Lower leg skin (tissue), 4 donors: Measurements from ENCODE around the gene NIPSNAP3A. TPM values are rescaled to one million over a fixed set of nuclear protein-coding genes. Genes with fewer than 3 reads are reported as not detected.
"Not testable (repeated sequence)": the region's sequence is repeated elsewhere in the genome, so short reads cannot be mapped to it uniquely, and the experiment has no call there.

Experiments used
- DNase-seq, 2 donors: peaks; one replicate each; pipeline ENCODE4 v3.0.0-alpha.2; 2019; ENCODE audit warnings: low spot score in 2 of 2
- H3K4me3 ChIP-seq: fragments of 200-600 bp; sonication (generic); 2 replicates; pipeline ENCODE4 v1.5.1; 2017; ENCODE audit warnings: mild to moderate bottlenecking, low read depth; ENCODE audit not compliant: poor library complexity, severe bottlenecking
- CTCF ChIP-seq, 3 donors: fragments of 450-650 bp; IDR thresholded peaks; one replicate each; pipeline ENCODE4 v1.5.1; 2016; ENCODE audit warnings: antibody characterized with exemption in 3 of 3, mild to moderate bottlenecking in 3 of 3, moderate library complexity in 2 of 3
- POLR2A ChIP-seq, 2 donors: fragments of 450-650 bp; IDR thresholded peaks; one replicate each; pipeline ENCODE4 v1.6.1; 2016 to 2017; ENCODE audit warnings: antibody characterized with exemption in 2 of 2, mild to moderate bottlenecking in 1 of 2, moderate library complexity in 1 of 2
- WGBS, 2 donors: methylation state at CpG; one replicate each; pipeline ENCODE4 v1.1.5; 2018; 5-methylcytosine and 5-hydroxymethylcytosine counted together
- intact Hi-C: fragments of 100-400 bp; cut with DNase I; formaldehyde crosslinking; loops from one replicate; pipeline ENCODE4 v1.15.0; 2023; ENCODE audit warnings: low total_unique reads
- total RNA-seq, 4 donors: library from RNA; depleted of rRNA; stranded (reverse); fragments of >200 nt; gene quantifications; one replicate each; pipeline ENCODE4 v1.1.0, GENCODE V29; 2016

NIPSNAP3A gene
- total RNA-seq, result 10 to 100 TPM; 22.0 to 30.1 (median 26.0) TPM

GRCh38 chr9:104747565-104748358 is at the start of gene NIPSNAP3A:
NIPSNAP3A (plus strand) TSS chr9:104747683; CDS start chr9:104747793, 110 bp downstream.
- intact Hi-C loops, result no loop called here

GRCh38 chr9:104700306-104700705 is 47.2 kb upstream of the NIPSNAP3A start:
- TF ChIP-seq CTCF (IDR thresholded peaks at IDR 0.05), result no peak
- TF ChIP-seq POLR2A (IDR thresholded peaks at IDR 0.05), result no peak
- intact Hi-C loops, result no loop called here
- DNase-seq, result no peak
- WGBS, 2 donors, result 90 to 93% methylated on average over 3 of the region's 3 CpGs
- H3K4me3 ChIP-seq, result no peak overlapping the region

More at GRCh38 chr9:104747565-104748358, at the start of gene NIPSNAP3A:
- H3K4me3 ChIP-seq, result peak within 1 kb of the TSS; percentile 72
- no peak for TF ChIP-seq POLR2A (IDR thresholded peaks at IDR 0.05)
- no peak for TF ChIP-seq CTCF (IDR thresholded peaks at IDR 0.05)
- peak; percentile 84 to 97 for DNase-seq
- WGBS, 2 donors, result 0% methylated on average over 22 to 47 of the region's 71 CpGs

GRCh38 chr9:104708737-104709136 is 38.7 kb upstream of the NIPSNAP3A start:
- intact Hi-C loops, H3K4me3 ChIP-seq, DNase-seq: not testable (repeated sequence)
- 42 to 64% methylated on average over 1 of the region's 1 CpG for WGBS, 2 donors

- TF ChIP-seq POLR2A (IDR thresholded peaks at IDR 0.05), result no peak
- no peak for TF ChIP-seq CTCF (IDR thresholded peaks at IDR 0.05)
- no peak overlapping the region for H3K4me3 ChIP-seq
- intact Hi-C loops, result no loop called here
- no peak for DNase-seq
- WGBS, 2 donors, result 87 to 90% methylated on average over 4 of the region's 4 CpGs
These were observed 35.9 kb upstream of the NIPSNAP3A start for GRCh38 chr9:104711604-104712003.

- intact Hi-C loops, result loop anchor here (10.0 kb wide), 1 partner anchor 1290 kb away; no protein-coding TSS in a partner anchor
- H3K4me3 ChIP-seq, result no peak overlapping the region
- no peak for DNase-seq
- 80 to 92% methylated on average over 5 of the region's 5 CpGs for WGBS, 2 donors
- TF ChIP-seq CTCF (IDR thresholded peaks at IDR 0.05) (no peak), POLR2A (IDR thresholded peaks at IDR 0.05) (no peak)
These were observed 22.5 kb upstream of the NIPSNAP3A start for GRCh38 chr9:104725014-104725413.

GRCh38 chr9:104738452-104738851 is 9.0 kb upstream of the NIPSNAP3A start:
- DNase-seq, result no peak
- WGBS, 2 donors, result 73 to 78% methylated on average over 3 of the region's 3 CpGs
- no peak overlapping the region for H3K4me3 ChIP-seq
- TF ChIP-seq POLR2A (IDR thresholded peaks at IDR 0.05) (no peak), CTCF (IDR thresholded peaks at IDR 0.05) (no peak)
- intact Hi-C loops, result no loop called here
